H9 (cell line): Measurements from ENCODE around the gene FAM81A. TPM values are rescaled to one million over a fixed set of nuclear protein-coding genes. Genes with fewer than 3 reads are reported as not detected.
A peak's percentile ranks its signal among the peaks of the same experiment; 100 is the strongest.

ENCODE experiments used
- DNase-seq: peaks from one replicate; pipeline ENCODE4 v3.0.0-alpha.2; 2017
- H2AFZ ChIP-seq: one replicate; pipeline ENCODE4 v1.6.1; 2013; ENCODE audit warnings: mild to moderate bottlenecking, low read length, control low read depth, moderate library complexity
- H2AK5ac ChIP-seq: 2 replicates; pipeline ENCODE4 v1.6.1; 2013; ENCODE audit warnings: low read length, control low read depth, mixed read lengths; ENCODE audit not compliant: insufficient read length
- H2BK120ac ChIP-seq: one replicate; pipeline ENCODE4 v1.6.1; 2013; ENCODE audit warnings: low read depth, mild to moderate bottlenecking, low read length, control low read depth, inconsistent platforms; ENCODE audit not compliant: poor library complexity, severe bottlenecking
- H2BK12ac ChIP-seq: 2 replicates; pipeline ENCODE4 v1.6.1; 2013; ENCODE audit warnings: low read length, control low read depth, mixed read lengths, low read depth; ENCODE audit not compliant: insufficient read length
- H2BK15ac ChIP-seq: 2 replicates; pipeline ENCODE4 v1.6.1; 2013; ENCODE audit warnings: low read depth, low read length, control low read depth
- H2BK20ac ChIP-seq: one replicate; pipeline ENCODE4 v1.6.1; 2013; ENCODE audit warnings: low read depth, mild to moderate bottlenecking, low read length, control low read depth, inconsistent platforms; ENCODE audit not compliant: poor library complexity, severe bottlenecking
- H2BK5ac ChIP-seq: 2 replicates; pipeline ENCODE4 v1.6.1; 2013; ENCODE audit warnings: low read length, control low read depth, mixed read lengths; ENCODE audit not compliant: insufficient read length
- H3K14ac ChIP-seq: 2 replicates; pipeline ENCODE4 v1.6.1; 2013; ENCODE audit warnings: low read length, control low read depth; ENCODE audit not compliant: insufficient read depth
- H3K18ac ChIP-seq: 2 replicates; pipeline ENCODE4 v1.6.1; 2013; ENCODE audit warnings: low read depth, mild to moderate bottlenecking, mixed read lengths, low read length, control low read depth; ENCODE audit not compliant: insufficient read length
- H3K23ac ChIP-seq: 2 replicates; pipeline ENCODE4 v1.6.1; 2013; ENCODE audit warnings: low read length, control low read depth, mixed read lengths, low read depth; ENCODE audit not compliant: insufficient read length
- H3K23me2 ChIP-seq: 2 replicates; pipeline ENCODE4 v1.6.1; 2013; ENCODE audit warnings: low read depth, mild to moderate bottlenecking, mixed read lengths, low read length, control low read depth; ENCODE audit not compliant: insufficient read length, poor library complexity, severe bottlenecking
- H3K27ac ChIP-seq: 2 replicates; pipeline ENCODE4 v1.5.1; 2013; ENCODE audit warnings: low read length, control low read depth, mixed read lengths, low read depth; ENCODE audit not compliant: insufficient read length
- H3K27me3 ChIP-seq: 2 replicates; pipeline ENCODE4 v1.6.1; 2013; ENCODE audit warnings: low read length, control low read depth, inconsistent platforms; ENCODE audit not compliant: insufficient read depth
- H3K4ac ChIP-seq: 2 replicates; pipeline ENCODE4 v1.6.1; 2013; ENCODE audit warnings: low read depth, mild to moderate bottlenecking, control low read depth, inconsistent platforms, low read length, moderate library complexity
- H3K4me1 ChIP-seq: 2 replicates; pipeline ENCODE4 v1.6.1; 2013; ENCODE audit warnings: low read length, control low read depth, inconsistent platforms; ENCODE audit not compliant: insufficient read depth
- H3K4me2 ChIP-seq: 2 replicates; pipeline ENCODE4 v1.6.1; 2013; ENCODE audit warnings: low read length, control low read depth, mixed read lengths; ENCODE audit not compliant: insufficient read length, insufficient read depth
- H3K56ac ChIP-seq: 2 replicates; pipeline ENCODE4 v1.6.1; 2013; ENCODE audit warnings: low read depth, mild to moderate bottlenecking, mixed read lengths, low read length, control low read depth; ENCODE audit not compliant: insufficient read length
- H3K79me1 ChIP-seq: 2 replicates; pipeline ENCODE4 v1.6.1; 2013; ENCODE audit warnings: low read depth, mild to moderate bottlenecking, moderate library complexity, low read length, control low read depth, inconsistent platforms; ENCODE audit not compliant: insufficient read depth, poor library complexity, severe bottlenecking
- H3K79me2 ChIP-seq: 2 replicates; pipeline ENCODE4 v1.6.1; 2013; ENCODE audit warnings: low read length, control low read depth, inconsistent platforms; ENCODE audit not compliant: insufficient read depth
- H3K9ac ChIP-seq: 2 replicates; pipeline ENCODE4 v1.6.1; 2013; ENCODE audit warnings: low read length, control low read depth, mixed read lengths; ENCODE audit not compliant: insufficient read length; ENCODE audit errors: extremely low read depth
- H3K9me3 ChIP-seq: one replicate; pipeline ENCODE4 v1.6.1; 2013; ENCODE audit warnings: low read depth, low read length, inconsistent platforms; ENCODE audit not compliant: control insufficient read depth
- H3T11ph ChIP-seq: one replicate; pipeline ENCODE4 v1.6.1; 2013; ENCODE audit warnings: mild to moderate bottlenecking, low read length, control low read depth, inconsistent platforms
- H4K20me1 ChIP-seq: one replicate; pipeline ENCODE4 v1.6.1; 2013; ENCODE audit not compliant: control insufficient read depth, insufficient read length, insufficient read depth
- H4K5ac ChIP-seq: 2 replicates; pipeline ENCODE4 v1.6.1; 2013; ENCODE audit warnings: low read depth, mild to moderate bottlenecking, mixed read lengths, low read length, control low read depth; ENCODE audit not compliant: insufficient read length
- H4K8ac ChIP-seq: replicated peaks from 2 replicates; pipeline ENCODE4 v1.6.1; 2013; ENCODE audit warnings: low read length, control low read depth, mixed read lengths, low read depth; ENCODE audit not compliant: insufficient read length
- H4K91ac ChIP-seq: 2 replicates; pipeline ENCODE4 v1.6.1; 2013; ENCODE audit warnings: low read depth, mild to moderate bottlenecking, moderate library complexity, mixed read lengths, low read length, control low read depth; ENCODE audit not compliant: insufficient read length
- H3K27ac Mint-ChIP-seq, 3 experiments: 2 replicates in 2 of 3; 3 replicates in 1 of 3; pipeline ENCODE4 v1.8.0; 2020 to 2021; ENCODE audit warnings: mixed read lengths in 3 of 3, mild to moderate bottlenecking in 1 of 3, moderate library complexity in 1 of 3
- H3K27me3 Mint-ChIP-seq: 2 replicates; pipeline ENCODE4 v1.8.0; 2021; ENCODE audit warnings: low read depth, mild to moderate bottlenecking, moderate library complexity, mixed read lengths
- H3K36me3 Mint-ChIP-seq, 3 experiments: 2 replicates in 2 of 3; 3 replicates in 1 of 3; pipeline ENCODE4 v1.8.0; 2020 to 2021; ENCODE audit warnings: low read depth in 3 of 3, mixed read lengths in 3 of 3; ENCODE audit not compliant: insufficient read depth in 1 of 3
- H3K4me1 Mint-ChIP-seq, 2 experiments: 2 replicates each; pipeline ENCODE4 v1.8.0; 2020; ENCODE audit warnings: mixed read lengths in 2 of 2
- H3K4me3 Mint-ChIP-seq, 2 experiments: 2 replicates in 1 of 2; 3 replicates in 1 of 2; pipeline ENCODE4 v1.8.0; 2020 to 2021; ENCODE audit warnings: mild to moderate bottlenecking in 2 of 2, mixed read lengths in 2 of 2, moderate library complexity in 1 of 2
- H3K9me3 Mint-ChIP-seq, 2 experiments: 2 replicates in 1 of 2; 3 replicates in 1 of 2; pipeline ENCODE4 v1.8.0; 2020; ENCODE audit warnings: mild to moderate bottlenecking in 2 of 2, mixed read lengths in 2 of 2, moderate library complexity in 1 of 2
- CTCF ChIP-seq: fragments of 200-600 bp; sonication (generic); conservative IDR thresholded peaks from 3 replicates; pipeline ENCODE4 v1.8.0; 2021; ENCODE audit warnings: antibody characterized with exemption, mild to moderate bottlenecking
- WGBS: extraction: QIAGEN DNeasy Blood & Tissue Kit; methylation state at CpG from one replicate; pipeline ENCODE4 v1.1.7; 2013; ENCODE audit warnings: missing lambda C conversion rate, low lambda C conversion rate, mixed read lengths; ENCODE audit not compliant: insufficient read length; ENCODE audit errors: extremely low coverage; 5-methylcytosine and 5-hydroxymethylcytosine counted together
- total RNA-seq: library from RNA; stranded (reverse); gene quantifications from 2 replicates; pipeline ENCODE4 v1.2.1, GENCODE V29; 2021

The FAM81A gene
- total RNA-seq, 1 experiment from 2014 or later, result 1.7 TPM

GRCh38 chr15:59549301-59550185, 111.6 kb downstream of the FAM81A start:
- Histone ChIP-seq H2BK15ac (no peak overlapping the region), H3K4me1 (peaks cover 3% of the 10 kb centered on the region; the same call in 1 of the 2 replicates), H2AK5ac (no peak overlapping the region), H4K91ac (no peak overlapping the region), H4K5ac (no peak overlapping the region), H3K79me2 (no peaks in the 10 kb centered on the region), H4K8ac (no peak overlapping the region), H3K9ac (no peak overlapping the region), H2BK5ac (no peak overlapping the region), H3K23me2 (no peaks in the 10 kb centered on the region), H3T11ph (no peak overlapping the region), H3K23ac (no peak overlapping the region), H3K18ac (no peak overlapping the region), H3K79me1 (no peaks in the 10 kb centered on the region), H3K4ac (no peak overlapping the region), H2BK12ac (no peak overlapping the region), H2AFZ (no peak overlapping the region), H3K56ac (no peak overlapping the region), H4K20me1 (no peaks in the 10 kb centered on the region), H3K27me3 (no peaks in the 10 kb centered on the region), H3K4me2 (no peak overlapping the region), H2BK120ac (no peak overlapping the region), H3K9me3 (no peaks in the 10 kb centered on the region), H2BK20ac (no peak overlapping the region), H3K27ac (no peak overlapping the region), H3K14ac (no peak overlapping the region)
- peak overlapping the region in 1 of 3 experiments; percentile 56; a peak in 3 of 7 replicates for H3K27ac Mint-ChIP-seq
- peak; percentile 66 for DNase-seq
- H3K9me3 Mint-ChIP-seq, result peaks cover 10 to 15% of the 10 kb centered on the region in 2 experiments
- TF ChIP-seq CTCF, result no peak
- WGBS, result no CpG with 5 or more reads among the region's 9 CpGs
- peaks cover 97% of the 10 kb centered on the region for H3K27me3 Mint-ChIP-seq
- H3K4me3 Mint-ChIP-seq, result peak overlapping the region in 1 of 2 experiments; percentile 2; a peak in 1 of 5 replicates
- peaks cover 29 to 38% of the 10 kb centered on the region in 2 experiments for H3K4me1 Mint-ChIP-seq
- H3K36me3 Mint-ChIP-seq, result peaks cover 0 to 12% (median 7%) of the 10 kb centered on the region in 3 experiments; a peak in 4 of 7 replicates
